OCI-LY3 (cell line): ENCODE measurements around the gene STC2.

Source experiments
- H2AFZ ChIP-seq: fragments of 200-600, 300-600 bp; shearing (Covaris generic); 2 replicates; pipeline ENCODE4 v1.6.0; 2014; ENCODE audit warnings: antibody characterized with exemption, low read depth, low read length
- H3K27ac ChIP-seq: fragments of 200-600, 300-600 bp; sonication (generic); 2 replicates; pipeline ENCODE4 v1.5.1; 2014; ENCODE audit warnings: mild to moderate bottlenecking, low read length, moderate library complexity, mixed read lengths
- H3K27me3 ChIP-seq: fragments of 200-600, 300-600 bp; sonication (generic); 2 replicates; pipeline ENCODE4 v1.6.1; 2014; ENCODE audit warnings: low read depth, low read length, mixed read lengths
- H3K36me3 ChIP-seq: fragments of 200-600, 300-600 bp; sonication (generic); replicated peaks from 2 replicates; pipeline ENCODE3; 2014; ENCODE audit warnings: low read depth, low read length, mixed read lengths
- H3K4me1 ChIP-seq: fragments of 300-600, 200-600 bp; sonication (generic); 2 replicates; pipeline ENCODE4 v1.6.1; 2014; ENCODE audit warnings: low read length, mixed read lengths
- H3K4me2 ChIP-seq: fragments of 200-600, 300-600 bp; sonication (generic); 2 replicates; pipeline ENCODE4 v1.6.1; 2014; ENCODE audit warnings: low read length, mixed read lengths
- H3K4me3 ChIP-seq: fragments of 300-600, 200-600 bp; sonication (generic); 2 replicates; pipeline ENCODE4 v1.5.1; 2014; ENCODE audit warnings: antibody characterized with exemption, mild to moderate bottlenecking, low read length, moderate library complexity
- H3K79me2 ChIP-seq: fragments of 300-600, 200-600 bp; shearing (Covaris generic); 2 replicates; pipeline ENCODE4 v1.6.1; 2014; ENCODE audit warnings: mild to moderate bottlenecking, low read length, mixed read lengths
- H3K9ac ChIP-seq: fragments of 300-600, 200-600 bp; shearing (Covaris generic); 2 replicates; pipeline ENCODE4 v1.6.0; 2014; ENCODE audit warnings: mild to moderate bottlenecking, low read length, moderate library complexity
- H3K9me3 ChIP-seq: fragments of 200-600, 300-600 bp; shearing (Covaris generic); 2 replicates; pipeline ENCODE4 v1.6.1; 2014; ENCODE audit warnings: low read length, mixed read lengths; ENCODE audit not compliant: insufficient read depth
- H4K20me1 ChIP-seq: fragments of 200-600, 300-600 bp; sonication (generic); 2 replicates; pipeline ENCODE4 v1.6.1; 2016; ENCODE audit warnings: low read length, mixed read lengths; ENCODE audit not compliant: insufficient read depth
- EZH2phosphoT487 ChIP-seq: fragments of 200-600 bp; shearing (Covaris generic); IDR thresholded peaks from 2 replicates; pipeline ENCODE4 v1.6.1; 2018; ENCODE audit warnings: antibody characterized with exemption, mixed run types, low read depth
- TF ChIP-seq, protein P1 (sequence below): fragments of 200-600, 300-600 bp; sonication (generic); IDR thresholded peaks from 2 replicates; pipeline ENCODE4 v1.5.1; 2014; ENCODE audit warnings: antibody characterized with exemption, low read length, low read depth

The STC2 gene

DNA sequence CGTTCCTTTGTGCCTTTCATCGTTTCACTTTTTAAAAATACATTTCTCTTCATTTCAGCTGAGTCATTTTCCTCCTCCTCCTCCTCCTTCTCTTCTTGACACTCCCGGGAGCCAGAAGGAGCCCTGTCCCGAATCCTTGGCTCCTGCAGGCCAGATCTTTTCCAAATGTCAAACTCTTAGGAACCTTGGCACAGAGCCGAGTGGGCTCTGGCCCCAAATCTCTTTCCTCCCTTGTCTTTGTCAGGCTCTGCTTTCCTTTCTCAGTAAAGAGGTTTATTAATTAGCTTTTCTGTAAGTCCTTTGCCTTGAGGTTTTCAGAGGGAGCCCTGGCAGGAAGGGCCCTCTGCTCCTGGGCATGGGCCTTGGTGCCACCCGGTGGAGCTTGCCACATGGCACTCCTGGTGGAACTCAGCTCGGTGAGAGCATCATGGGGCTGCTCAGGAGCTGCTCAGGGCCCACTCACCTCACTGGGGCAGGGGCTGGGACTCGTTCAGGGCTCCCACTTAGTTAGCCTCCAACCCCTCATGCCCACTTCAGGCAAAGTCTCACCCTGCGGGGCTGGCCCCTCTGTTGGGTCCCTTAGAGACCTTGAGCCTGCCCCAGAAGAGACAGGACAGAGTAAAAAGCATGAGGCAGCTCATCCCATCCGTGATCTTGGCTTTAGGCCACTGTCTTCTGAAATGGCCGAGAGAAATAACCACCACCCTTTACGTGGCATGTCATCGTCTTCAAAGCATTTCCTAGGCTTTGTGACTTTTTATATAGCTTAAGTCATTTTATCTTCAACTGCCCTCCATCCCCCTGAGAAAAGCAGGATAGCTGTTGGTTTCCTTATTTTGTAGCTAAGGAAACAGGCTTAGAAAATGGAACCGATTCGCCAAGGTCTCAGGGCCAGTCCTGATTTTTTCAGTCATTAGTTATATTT lies 17.1 kb downstream of the STC2 start:
- no peak overlapping the region for H3K4me3 ChIP-seq
- no peaks in the 10 kb centered on the region for H3K79me2 ChIP-seq
- peaks cover 33% of the 10 kb centered on the region for H3K27me3 ChIP-seq
- no peak for TF ChIP-seq EZH2phosphoT487
- TF ChIP-seq, protein P1, sequence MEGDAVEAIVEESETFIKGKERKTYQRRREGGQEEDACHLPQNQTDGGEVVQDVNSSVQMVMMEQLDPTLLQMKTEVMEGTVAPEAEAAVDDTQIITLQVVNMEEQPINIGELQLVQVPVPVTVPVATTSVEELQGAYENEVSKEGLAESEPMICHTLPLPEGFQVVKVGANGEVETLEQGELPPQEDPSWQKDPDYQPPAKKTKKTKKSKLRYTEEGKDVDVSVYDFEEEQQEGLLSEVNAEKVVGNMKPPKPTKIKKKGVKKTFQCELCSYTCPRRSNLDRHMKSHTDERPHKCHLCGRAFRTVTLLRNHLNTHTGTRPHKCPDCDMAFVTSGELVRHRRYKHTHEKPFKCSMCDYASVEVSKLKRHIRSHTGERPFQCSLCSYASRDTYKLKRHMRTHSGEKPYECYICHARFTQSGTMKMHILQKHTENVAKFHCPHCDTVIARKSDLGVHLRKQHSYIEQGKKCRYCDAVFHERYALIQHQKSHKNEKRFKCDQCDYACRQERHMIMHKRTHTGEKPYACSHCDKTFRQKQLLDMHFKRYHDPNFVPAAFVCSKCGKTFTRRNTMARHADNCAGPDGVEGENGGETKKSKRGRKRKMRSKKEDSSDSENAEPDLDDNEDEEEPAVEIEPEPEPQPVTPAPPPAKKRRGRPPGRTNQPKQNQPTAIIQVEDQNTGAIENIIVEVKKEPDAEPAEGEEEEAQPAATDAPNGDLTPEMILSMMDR: no peak
- no peaks in the 10 kb centered on the region; the same call in 1 of the 2 replicates for H3K9me3 ChIP-seq
- H4K20me1 ChIP-seq: no peaks in the 10 kb centered on the region
- no peak overlapping the region for H2AFZ ChIP-seq
- H3K27ac ChIP-seq: no peak overlapping the region
- no peak overlapping the region for H3K4me2 ChIP-seq
- H3K9ac ChIP-seq: no peak overlapping the region
- no peaks in the 10 kb centered on the region for H3K36me3 ChIP-seq
- H3K4me1 ChIP-seq: no peaks in the 10 kb centered on the region

DNA sequence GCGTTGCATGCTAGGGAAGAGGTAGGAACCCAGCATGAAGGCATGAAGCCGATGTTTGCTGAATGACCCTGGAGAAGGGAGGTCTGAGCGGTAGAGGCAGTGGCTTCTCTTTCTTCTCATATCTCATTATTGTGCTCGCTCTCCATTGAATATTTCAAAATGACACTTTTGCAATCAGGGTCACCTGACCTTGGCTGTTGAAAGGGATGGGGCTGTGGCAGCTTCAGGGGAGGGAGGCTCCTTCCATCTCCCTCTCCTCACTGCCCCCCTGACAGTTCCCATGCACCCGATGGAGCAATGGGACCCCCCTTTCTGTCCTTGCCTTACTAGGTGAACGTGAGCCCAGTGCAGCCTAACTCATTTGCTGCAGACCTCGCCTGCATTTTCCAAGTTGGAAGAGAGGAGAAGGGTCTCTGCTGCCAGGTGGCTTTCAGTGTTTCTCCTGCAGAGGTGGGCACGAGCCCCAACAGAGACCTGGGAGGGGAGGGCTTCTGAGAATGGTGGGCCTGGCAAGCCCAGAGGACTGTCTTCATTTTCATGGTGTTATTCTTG lies 17.9 kb downstream of the STC2 start:
- Histone ChIP-seq H3K27ac (no peak overlapping the region), H3K36me3 (no peaks in the 10 kb centered on the region), H4K20me1 (no peaks in the 10 kb centered on the region), H2AFZ (no peak overlapping the region), H3K79me2 (no peaks in the 10 kb centered on the region), H3K4me2 (no peak overlapping the region), H3K9me3 (no peaks in the 10 kb centered on the region; the same call in 1 of the 2 replicates), H3K4me1 (no peaks in the 10 kb centered on the region), H3K4me3 (no peak overlapping the region), H3K27me3 (peaks cover 27% of the 10 kb centered on the region), H3K9ac (no peak overlapping the region)
- TF ChIP-seq, protein P1: no peak
- no peak for TF ChIP-seq EZH2phosphoT487

DNA sequence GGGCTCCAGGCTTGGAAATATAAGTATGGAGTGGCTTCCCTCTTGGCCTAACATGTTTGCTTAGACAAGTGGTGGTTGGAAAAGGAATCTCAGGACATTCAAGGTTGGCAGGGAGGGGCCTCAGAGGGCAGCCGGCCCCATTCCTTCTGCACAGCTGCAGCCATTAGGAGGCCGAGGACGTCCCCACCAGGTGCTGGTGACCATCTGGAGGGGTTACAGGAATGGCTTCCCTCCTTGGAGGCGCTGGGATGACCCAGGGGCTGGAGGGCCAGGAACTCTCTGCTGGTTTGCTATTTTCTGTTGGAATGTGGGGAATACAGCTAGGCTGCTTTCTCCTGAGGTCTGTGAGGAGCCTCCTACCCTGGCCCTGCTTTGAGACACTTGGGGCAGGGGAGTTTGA lies 18.5 kb downstream of the STC2 start:
- Histone ChIP-seq H3K4me1 (no peaks in the 10 kb centered on the region), H3K79me2 (no peaks in the 10 kb centered on the region), H3K9ac (no peak overlapping the region), H3K27me3 (peaks cover 21% of the 10 kb centered on the region), H3K9me3 (no peaks in the 10 kb centered on the region; the same call in 1 of the 2 replicates), H3K36me3 (no peaks in the 10 kb centered on the region), H3K27ac (no peak overlapping the region), H3K4me2 (no peak overlapping the region), H2AFZ (no peak overlapping the region), H3K4me3 (no peak overlapping the region), H4K20me1 (no peaks in the 10 kb centered on the region)
- TF ChIP-seq, protein P1: no peak

DNA sequence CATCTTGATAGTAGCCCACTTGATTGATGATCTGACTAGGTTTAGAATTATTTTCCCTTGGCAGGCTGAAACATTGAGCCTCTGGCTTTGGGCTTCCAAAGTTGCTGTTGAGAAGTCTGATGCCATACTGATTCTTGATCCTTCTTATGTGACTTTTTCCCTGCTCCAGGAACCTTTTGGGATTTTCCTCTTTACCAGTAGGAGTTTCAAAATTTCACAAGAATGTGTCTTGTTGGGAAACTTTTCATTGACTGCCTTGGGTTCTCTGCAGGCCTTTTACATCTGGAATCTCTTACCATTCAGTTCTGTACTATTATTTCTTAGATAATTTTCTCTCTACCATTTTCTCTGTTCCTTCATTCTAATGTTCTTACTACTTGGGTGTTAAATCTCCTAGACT lies 20.0 kb downstream of the STC2 start:
- no peaks in the 10 kb centered on the region for H3K36me3 ChIP-seq
- no peaks in the 10 kb centered on the region for H4K20me1 ChIP-seq
- H3K4me2 ChIP-seq: no peak overlapping the region
- no peak overlapping the region for H3K27ac ChIP-seq
- no peak overlapping the region for H2AFZ ChIP-seq
- H3K9me3 ChIP-seq: no peaks in the 10 kb centered on the region; the same call in 1 of the 2 replicates
- peaks cover 7% of the 10 kb centered on the region for H3K27me3 ChIP-seq
- no peak for TF ChIP-seq EZH2phosphoT487
- no peak overlapping the region for H3K9ac ChIP-seq
- no peak overlapping the region for H3K4me3 ChIP-seq
- H3K79me2 ChIP-seq: no peaks in the 10 kb centered on the region
- H3K4me1 ChIP-seq: no peaks in the 10 kb centered on the region
